Common myeloid progenitor, CD34-positive (primary cell): ENCODE measurements around the gene UBE3B.

ENCODE experiments used
- CTCF ChIA-PET: fragments of 350-600 bp; sonication (Branson Sonifier 250); formaldehyde crosslinking; loops from one replicate; lab custom pipeline; 2021; ENCODE audit warnings: antibody characterized with exemption; lab: Charles Lee
- POLR2A ChIA-PET: fragments of 350-600 bp; sonication (Branson Sonifier 250); formaldehyde crosslinking; loops from one replicate; lab custom pipeline; 2021; ENCODE audit warnings: antibody characterized with exemption; lab: Charles Lee
- DNase-seq, 3 donors: peaks; one replicate each; pipeline versions ENCODE4 v3.0.0 to v3.0.0-alpha.2; 2013
- H3K27ac ChIP-seq, 2 experiments: 1 replicate in 1 of 2; 2 replicates in 1 of 2; pipeline ENCODE4 v1.7.0; 2013; ENCODE audit warnings: inconsistent platforms in 2 of 2, low read length in 2 of 2, mild to moderate bottlenecking in 2 of 2, low read depth in 1 of 2, moderate library complexity in 1 of 2; ENCODE audit not compliant: severe bottlenecking in 2 of 2, insufficient read depth in 1 of 2, poor library complexity in 1 of 2
- H3K27me3 ChIP-seq, 5 experiments: replicated peaks in 2 of 5; 1 replicate in 3 of 5; 2 replicates in 2 of 5; pipeline versions ENCODE4 v1.6.1 to v1.7.0; 2013; ENCODE audit warnings: low read length in 4 of 5, mild to moderate bottlenecking in 2 of 5, moderate library complexity in 2 of 5, inconsistent platforms in 1 of 5; ENCODE audit not compliant: insufficient read depth in 5 of 5, control insufficient read depth in 4 of 5
- H3K36me3 ChIP-seq, 4 experiments: 1 replicate in 2 of 4; 2 replicates in 2 of 4; pipeline versions ENCODE4 v1.6.1 to v1.7.0; 2013; ENCODE audit warnings: low read length in 3 of 4, control low read depth in 1 of 4, mild to moderate bottlenecking in 1 of 4; ENCODE audit not compliant: control insufficient read depth in 4 of 4, insufficient read depth in 4 of 4
- H3K4me1 ChIP-seq, 4 experiments: 1 replicate in 3 of 4; 2 replicates in 1 of 4; pipeline versions ENCODE4 v1.6.1 to v1.7.1; 2013; ENCODE audit warnings: low read length in 3 of 4, mild to moderate bottlenecking in 3 of 4, control low read depth in 1 of 4, inconsistent platforms in 1 of 4, moderate library complexity in 1 of 4; ENCODE audit not compliant: control insufficient read depth in 4 of 4, insufficient read depth in 4 of 4; ENCODE audit errors: control extremely low read depth in 1 of 4
- H3K4me3 ChIP-seq, 7 experiments: 1 replicate in 4 of 7; 2 replicates in 3 of 7; pipeline versions ENCODE4 v1.5.1 to v1.7.0; 2013; ENCODE audit warnings: mild to moderate bottlenecking in 7 of 7, low read length in 6 of 7, moderate library complexity in 6 of 7, inconsistent platforms in 2 of 7, low read depth in 2 of 7, control low read depth in 1 of 7; ENCODE audit not compliant: insufficient read depth in 4 of 7, control insufficient read depth in 1 of 7; ENCODE audit errors: extremely low read depth in 1 of 7
- H3K9me3 ChIP-seq, 5 experiments: 1 replicate in 4 of 5; 2 replicates in 1 of 5; pipeline versions ENCODE4 v1.6.1 to v1.7.1; 2013; ENCODE audit warnings: low read length in 4 of 5, mild to moderate bottlenecking in 2 of 5, inconsistent platforms in 1 of 5, low read depth in 1 of 5, moderate library complexity in 1 of 5; ENCODE audit not compliant: control insufficient read depth in 4 of 5, insufficient read depth in 2 of 5; ENCODE audit errors: control extremely low read depth in 1 of 5
- WGBS: methylation state at CpG from one replicate; pipeline ENCODE4 v1.1.5; 2013; ENCODE audit not compliant: insufficient coverage; 5-methylcytosine and 5-hydroxymethylcytosine counted together

The UBE3B gene

GRCh38 chr12:109480356-109480755 lies 2.9 kb downstream of the UBE3B start:
- WGBS, result 93% methylated on average over 3 of the region's 4 CpGs
- POLR2A ChIA-PET, result no interaction called here
- peaks cover 9 to 24% (median 21%) of the 10 kb centered on the region in 4 experiments for H3K4me1 ChIP-seq
- no peak overlapping the region for H3K4me3 ChIP-seq
- DNase-seq, result no peak
- no peaks in the 10 kb centered on the region for H3K27me3 ChIP-seq
- H3K27ac ChIP-seq, result no peak overlapping the region
- H3K9me3 ChIP-seq, result no peaks in the 10 kb centered on the region
- CTCF ChIA-PET, result no interaction called here
- H3K36me3 ChIP-seq, result peaks cover 9 to 21% (median 13%) of the 10 kb centered on the region in 4 experiments

GRCh38 chr12:109481863-109482262 lies 4.4 kb downstream of the UBE3B start:
- Histone ChIP-seq H3K4me3 (no peak overlapping the region), H3K9me3 (no peaks in the 10 kb centered on the region), H3K27me3 (no peaks in the 10 kb centered on the region), H3K27ac (no peak overlapping the region), H3K36me3 (peaks cover 15 to 36% (median 27%) of the 10 kb centered on the region in 4 experiments), H3K4me1 (peaks cover 3 to 14% (median 11%) of the 10 kb centered on the region in 4 experiments)
- ChIA-PET POLR2A (no interaction called here), CTCF (interaction anchor here (1.0 kb wide), 1 partner anchor 12 kb away, joined by 3 read pairs; no protein-coding TSS in a partner anchor)
- no peak for DNase-seq
- no CpG with 5 or more reads among the region's 1 CpG for WGBS

- 100% methylated on average over 1 of the region's 2 CpGs for WGBS
- no peaks in the 10 kb centered on the region for H3K9me3 ChIP-seq
- CTCF ChIA-PET, result interaction anchor here (1.3 kb wide), 1 partner anchor 293 kb away, joined by 3 read pairs; no protein-coding TSS in a partner anchor
- POLR2A ChIA-PET, result no interaction called here
- H3K4me3 ChIP-seq, result no peak overlapping the region
- H3K4me1 ChIP-seq, result peaks cover 3 to 14% (median 11%) of the 10 kb centered on the region in 4 experiments
- peaks cover 18 to 42% (median 33%) of the 10 kb centered on the region in 4 experiments for H3K36me3 ChIP-seq
- H3K27me3 ChIP-seq, result no peaks in the 10 kb centered on the region
- no peak for DNase-seq
- H3K27ac ChIP-seq, result no peak overlapping the region
Observed at GRCh38 chr12:109482491-109482890, 5.1 kb downstream of the UBE3B start.

- peaks cover 3 to 12% (median 9%) of the 10 kb centered on the region in 4 experiments for H3K4me1 ChIP-seq
- DNase-seq, result no peak
- CTCF ChIA-PET, result interaction anchor here (1.3 kb wide), 1 partner anchor 292 kb away, joined by 3 read pairs; no protein-coding TSS in a partner anchor
- no peak overlapping the region for H3K27ac ChIP-seq
- H3K36me3 ChIP-seq, result peaks cover 22 to 46% (median 37%) of the 10 kb centered on the region in 4 experiments
- 100% methylated on average over 2 of the region's 2 CpGs for WGBS
- no peaks in the 10 kb centered on the region for H3K27me3 ChIP-seq
- H3K9me3 ChIP-seq, result no peaks in the 10 kb centered on the region
- no peak overlapping the region for H3K4me3 ChIP-seq
- POLR2A ChIA-PET, result no interaction called here
Observed at GRCh38 chr12:109482894-109483293, 5.5 kb downstream of the UBE3B start.

GRCh38 chr12:109483346-109483745 lies 5.9 kb downstream of the UBE3B start:
- peaks cover 26 to 51% (median 42%) of the 10 kb centered on the region in 4 experiments for H3K36me3 ChIP-seq
- H3K27ac ChIP-seq, result no peak overlapping the region
- no peaks in the 10 kb centered on the region for H3K27me3 ChIP-seq
- H3K4me3 ChIP-seq, result no peak overlapping the region
- H3K4me1 ChIP-seq, result peaks cover 0 to 8% (median 5%) of the 10 kb centered on the region in 4 experiments
- POLR2A ChIA-PET, result no interaction called here
- DNase-seq, result no peak
- WGBS, result 99% methylated on average over 11 of the region's 11 CpGs
- no peaks in the 10 kb centered on the region for H3K9me3 ChIP-seq
- CTCF ChIA-PET, result interaction anchor here (1.3 kb wide), 1 partner anchor 292 kb away, joined by 3 read pairs; no protein-coding TSS in a partner anchor

GRCh38 chr12:109485201-109485600 lies 7.8 kb downstream of the UBE3B start:
- Histone ChIP-seq H3K27ac (no peak overlapping the region), H3K9me3 (no peaks in the 10 kb centered on the region), H3K36me3 (peaks cover 36 to 69% (median 60%) of the 10 kb centered on the region in 4 experiments), H3K27me3 (no peaks in the 10 kb centered on the region), H3K4me3 (no peak overlapping the region), H3K4me1 (no peaks in the 10 kb centered on the region)
- 94% methylated on average over 4 of the region's 4 CpGs for WGBS
- ChIA-PET CTCF (no interaction called here), POLR2A (no interaction called here)
- no peak for DNase-seq

- no peak for DNase-seq
- no peaks in the 10 kb centered on the region for H3K27me3 ChIP-seq
- no peaks in the 10 kb centered on the region for H3K4me1 ChIP-seq
- no peaks in the 10 kb centered on the region for H3K9me3 ChIP-seq
- POLR2A ChIA-PET, result no interaction called here
- WGBS, result 98% methylated on average over 9 of the region's 9 CpGs
- CTCF ChIA-PET, result no interaction called here
- H3K36me3 ChIP-seq, result peaks cover 39 to 88% (median 70%) of the 10 kb centered on the region in 4 experiments
- H3K4me3 ChIP-seq, result no peak overlapping the region
- no peak overlapping the region for H3K27ac ChIP-seq
Observed at GRCh38 chr12:109487181-109488050, 10.0 kb downstream of the UBE3B start.
